Forelimb muscle (tissue), 1 donor: ENCODE results near the gene COL9A3. TPM values are rescaled to one million over a fixed set of nuclear protein-coding genes. Genes with fewer than 3 reads are reported as not detected.
A peak's percentile ranks its signal among the peaks of the same experiment; 100 is the strongest.

ENCODE experiments used
- DNase-seq: peaks from one replicate; pipeline ENCODE4 v3.0.0-alpha.2; 2013; ENCODE audit warnings: low read depth
- polyA plus RNA-seq: library from polyadenylated mRNA; unstranded; fragments of 120-200 nt; gene quantifications from one replicate; pipeline ENCODE4 v1.2.1, GENCODE V29; 2013; ENCODE audit not compliant: insufficient read length

COL9A3 gene
- polyA plus RNA-seq, 1 donor = 6.1 TPM

- no peak for DNase-seq
Measured at GRCh38 chr20:62778601-62779416, 38.0 kb upstream of the COL9A3 start.

DNA sequence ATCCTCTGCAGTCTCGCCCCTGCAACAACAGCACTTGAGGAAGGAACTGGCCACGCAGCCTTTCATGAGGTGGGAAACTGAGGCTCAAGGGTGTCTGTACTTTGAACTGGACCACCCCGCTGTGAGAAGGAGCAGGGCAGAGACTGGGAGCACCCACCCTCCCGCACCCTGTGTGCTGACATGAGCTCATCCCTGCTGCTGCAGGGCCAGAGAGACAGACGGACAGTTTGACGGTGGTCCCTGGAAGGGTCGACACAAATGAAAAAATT is 37.5 kb upstream of the COL9A3 start:
- no peak for DNase-seq

DNA sequence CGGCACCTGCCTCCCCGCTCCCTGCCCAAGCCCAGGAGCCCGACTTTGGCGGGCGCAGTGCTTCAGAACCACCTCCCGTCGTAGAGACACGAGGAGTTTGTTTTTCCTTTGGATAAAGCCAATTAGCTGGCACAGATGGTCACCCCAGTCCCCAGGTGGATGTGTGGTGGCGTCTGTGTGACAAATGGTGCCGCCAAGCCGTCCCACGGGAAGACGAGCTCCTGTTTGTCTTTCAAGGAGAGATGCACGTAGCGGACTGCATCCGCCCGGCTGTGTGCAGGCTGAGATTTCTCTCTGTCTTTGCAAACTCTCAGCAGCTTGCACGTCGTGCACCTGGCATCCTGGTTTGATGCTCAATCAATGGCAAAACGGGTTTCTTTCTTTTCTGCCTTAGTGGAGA is 36.6 kb upstream of the COL9A3 start:
- DNase-seq = no peak

DNA sequence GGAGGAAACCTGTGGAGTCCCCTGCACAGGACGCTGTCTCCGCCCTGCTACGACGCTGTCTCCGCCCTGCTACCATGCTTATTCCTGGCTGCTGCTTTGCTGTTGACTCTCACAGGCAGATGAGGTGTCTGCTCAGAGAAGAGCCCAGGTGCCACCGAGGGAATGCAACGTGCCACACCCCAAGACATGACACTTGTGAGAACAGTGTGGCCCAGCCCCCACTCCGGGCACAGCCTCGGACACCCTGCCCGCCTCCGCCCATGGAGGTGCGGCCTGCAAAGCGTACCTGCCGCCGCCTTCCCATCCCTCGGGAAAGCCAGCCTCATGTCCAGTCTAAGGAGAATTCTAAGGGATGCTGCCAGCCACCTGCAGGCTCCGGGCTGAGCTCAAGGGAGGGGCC is 36.2 kb upstream of the COL9A3 start:
- no peak for DNase-seq

DNA sequence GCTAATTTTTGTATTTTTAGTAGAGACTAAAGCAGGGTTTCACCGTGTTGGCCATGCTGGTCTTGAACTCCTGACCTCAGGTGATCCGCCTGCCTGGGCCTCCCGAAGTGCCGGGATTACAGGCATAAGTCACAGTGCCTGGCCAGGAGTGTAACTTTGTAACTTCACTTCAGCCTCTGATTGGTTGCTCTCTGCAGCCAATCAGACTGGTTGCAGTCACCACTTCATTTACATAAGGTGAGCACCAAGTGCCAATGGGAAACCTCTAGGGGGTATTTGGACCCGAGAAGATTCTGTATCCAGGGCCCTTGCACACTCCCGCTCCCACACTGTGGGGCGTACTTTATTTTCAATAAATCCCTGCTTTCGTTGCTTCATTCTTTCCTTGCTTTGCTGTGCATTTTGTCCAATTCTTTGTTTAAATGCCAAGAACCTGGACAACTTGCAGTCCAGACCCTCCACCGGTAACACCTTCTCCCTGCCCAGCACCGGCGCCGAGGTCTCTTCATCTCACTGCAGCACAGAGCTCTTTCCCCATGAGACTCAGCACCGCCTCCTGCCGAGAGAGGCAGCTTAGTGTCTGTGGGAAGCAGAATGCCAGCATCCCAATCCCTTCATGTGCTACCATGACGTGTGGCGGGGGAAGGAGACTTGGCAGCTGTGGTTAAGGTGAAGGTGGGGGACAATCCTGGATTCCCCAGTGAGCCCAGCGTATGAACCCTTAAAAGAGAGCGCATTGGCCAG is 34.5 kb upstream of the COL9A3 start:
- DNase-seq = no peak

DNA sequence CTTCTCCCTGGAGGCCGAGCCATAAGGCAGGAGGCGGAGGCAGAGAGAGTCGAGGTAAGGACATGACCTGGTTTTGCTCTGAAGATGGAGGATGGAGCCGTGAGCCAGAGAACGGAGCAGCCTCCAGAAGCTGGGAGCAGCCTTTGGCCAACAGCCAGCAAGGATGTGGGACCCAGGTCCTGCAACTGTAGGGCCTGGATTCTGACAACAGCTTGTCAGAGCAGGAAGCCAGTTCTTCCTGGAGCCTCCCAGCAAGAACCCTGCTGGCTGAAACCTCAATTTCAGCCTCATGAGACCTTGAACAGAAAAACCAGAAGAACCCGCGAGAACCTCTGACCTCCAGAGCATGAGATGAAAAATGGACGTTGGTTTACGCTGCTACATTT is 34.0 kb upstream of the COL9A3 start:
- no peak for DNase-seq

DNA sequence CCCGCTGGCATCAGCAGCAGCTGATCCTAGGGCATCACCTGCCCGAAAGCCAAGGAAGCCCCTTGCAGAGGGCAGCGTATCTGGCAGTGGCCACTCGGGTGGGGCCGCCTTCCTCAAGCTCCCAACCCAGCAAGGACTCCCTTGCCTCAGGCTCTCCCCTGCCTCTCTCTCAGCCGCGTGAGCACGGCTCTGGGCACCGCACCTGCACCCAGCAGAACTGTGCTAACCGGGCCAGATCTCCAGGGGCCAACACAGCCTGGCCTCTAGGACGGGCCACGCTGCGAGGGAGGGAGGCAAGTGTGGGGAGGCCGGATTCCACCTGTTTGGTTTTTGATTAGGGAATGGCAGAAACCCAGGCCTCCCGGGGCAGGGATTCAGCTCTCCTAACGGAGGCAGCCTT is 32.4 kb upstream of the COL9A3 start:
- DNase-seq = no peak

DNA sequence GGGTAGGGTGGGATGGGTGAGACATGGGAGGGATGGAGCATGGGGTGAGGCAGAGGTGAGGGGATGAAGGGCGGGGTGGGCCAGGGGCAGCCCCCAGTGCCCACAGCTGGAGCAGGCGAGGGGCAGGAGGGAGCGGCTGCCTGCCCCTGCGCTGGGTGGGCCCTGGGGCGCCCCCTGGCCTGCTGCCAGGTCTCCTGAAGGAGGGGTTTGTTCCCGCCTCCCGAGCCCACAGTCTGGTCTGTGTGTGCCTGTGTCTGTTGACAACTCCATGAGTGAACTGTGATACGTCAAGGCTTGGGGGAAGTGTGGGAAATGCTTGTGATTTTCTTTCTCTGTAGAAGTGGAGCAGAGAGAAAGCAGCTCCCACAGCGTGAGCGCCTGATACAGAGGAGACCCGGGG is 31.5 kb upstream of the COL9A3 start:
- no peak for DNase-seq

DNA sequence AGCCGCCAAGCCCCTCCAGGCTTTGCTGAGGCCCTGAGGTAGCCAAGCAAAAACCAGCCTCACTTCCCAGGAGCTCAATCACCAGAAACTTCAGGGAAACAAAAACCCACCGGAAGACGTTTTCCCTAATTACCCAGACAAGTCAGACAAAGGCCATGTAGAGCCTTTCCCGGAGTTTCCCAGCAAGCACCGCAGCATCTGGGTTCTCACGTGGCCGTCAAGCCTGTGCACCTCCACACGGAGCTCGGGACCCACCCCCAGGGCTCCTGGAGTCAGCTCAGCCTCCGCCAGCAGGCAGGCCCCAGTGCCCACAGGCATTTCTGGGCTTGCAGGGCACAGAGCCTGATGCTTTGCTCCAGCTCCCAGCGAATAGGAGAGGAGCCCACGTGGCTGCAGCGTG is 30.7 kb upstream of the COL9A3 start:
- no peak for DNase-seq

- no peak for DNase-seq
Measured at GRCh38 chr20:62787321-62787720, 29.5 kb upstream of the COL9A3 start.

- no peak for DNase-seq
Measured at GRCh38 chr20:62787866-62788265, 29.0 kb upstream of the COL9A3 start.

GRCh38 chr20:62788607-62789006 is 28.2 kb upstream of the COL9A3 start:
- DNase-seq = no peak

DNA sequence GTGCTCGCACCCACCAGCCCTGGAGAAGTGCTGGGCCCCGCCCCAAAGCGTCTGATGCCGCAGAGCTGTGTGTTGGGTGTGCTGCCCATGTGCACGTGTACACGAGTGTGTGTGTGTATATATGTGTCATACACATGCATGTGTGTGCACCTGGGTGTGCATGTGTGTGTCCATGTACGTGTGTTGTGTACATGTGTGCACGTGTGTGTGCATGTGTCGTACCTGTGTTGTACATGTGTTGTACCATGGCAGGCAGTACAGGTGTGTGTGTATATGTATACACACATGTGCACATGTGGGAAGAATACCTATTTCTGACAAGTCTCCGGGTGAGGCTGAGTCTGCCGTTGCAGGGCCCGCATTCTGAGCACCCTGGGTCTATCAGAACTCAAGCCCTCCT is 26.8 kb upstream of the COL9A3 start:
- DNase-seq = no peak

DNA sequence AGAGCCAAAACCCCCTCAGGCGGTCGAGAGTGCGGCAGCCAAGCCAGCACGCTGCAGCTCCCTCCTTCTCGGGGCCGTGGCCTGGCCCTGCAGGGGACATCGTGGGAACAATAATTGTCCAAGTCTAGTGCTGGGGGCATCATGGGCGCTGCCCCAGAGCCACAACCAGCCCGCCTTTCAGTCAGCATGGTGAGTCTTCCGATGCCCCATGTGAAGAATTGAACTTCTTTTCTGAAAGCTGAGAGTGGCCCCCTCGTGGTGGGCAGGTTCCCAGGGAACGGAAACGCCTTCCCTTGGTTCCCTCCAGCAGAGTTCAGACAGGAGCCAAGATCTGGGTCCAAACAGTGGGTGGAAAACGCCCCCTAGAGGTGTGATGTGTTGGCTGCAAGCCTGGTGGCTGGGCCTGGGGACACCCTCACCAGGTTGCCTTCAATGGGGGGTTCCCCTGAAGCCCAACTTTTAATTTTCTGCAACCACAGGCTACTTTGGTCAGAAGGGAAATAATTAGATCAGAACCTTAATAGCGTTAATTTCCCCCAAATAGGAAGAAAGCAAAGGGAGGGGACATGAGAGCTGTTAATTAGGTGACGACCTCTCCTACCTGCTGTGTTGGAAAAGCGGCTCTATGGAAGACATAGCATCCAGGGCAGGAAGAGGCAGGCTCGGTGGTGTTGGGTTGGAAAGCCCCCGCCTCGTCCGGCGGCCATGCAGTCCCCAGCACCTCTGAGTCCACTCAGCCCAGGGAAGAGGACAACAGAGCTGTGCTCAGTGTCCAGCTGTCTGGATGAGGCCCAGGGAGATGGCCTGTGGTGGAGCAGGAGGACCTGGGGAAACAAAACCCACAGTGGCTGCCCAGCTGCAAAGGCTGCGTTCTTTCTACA is 25.3 kb upstream of the COL9A3 start:
- DNase-seq = peak; percentile 71

- DNase-seq = no peak
Measured at GRCh38 chr20:62792182-62792939, 24.5 kb upstream of the COL9A3 start.

DNA sequence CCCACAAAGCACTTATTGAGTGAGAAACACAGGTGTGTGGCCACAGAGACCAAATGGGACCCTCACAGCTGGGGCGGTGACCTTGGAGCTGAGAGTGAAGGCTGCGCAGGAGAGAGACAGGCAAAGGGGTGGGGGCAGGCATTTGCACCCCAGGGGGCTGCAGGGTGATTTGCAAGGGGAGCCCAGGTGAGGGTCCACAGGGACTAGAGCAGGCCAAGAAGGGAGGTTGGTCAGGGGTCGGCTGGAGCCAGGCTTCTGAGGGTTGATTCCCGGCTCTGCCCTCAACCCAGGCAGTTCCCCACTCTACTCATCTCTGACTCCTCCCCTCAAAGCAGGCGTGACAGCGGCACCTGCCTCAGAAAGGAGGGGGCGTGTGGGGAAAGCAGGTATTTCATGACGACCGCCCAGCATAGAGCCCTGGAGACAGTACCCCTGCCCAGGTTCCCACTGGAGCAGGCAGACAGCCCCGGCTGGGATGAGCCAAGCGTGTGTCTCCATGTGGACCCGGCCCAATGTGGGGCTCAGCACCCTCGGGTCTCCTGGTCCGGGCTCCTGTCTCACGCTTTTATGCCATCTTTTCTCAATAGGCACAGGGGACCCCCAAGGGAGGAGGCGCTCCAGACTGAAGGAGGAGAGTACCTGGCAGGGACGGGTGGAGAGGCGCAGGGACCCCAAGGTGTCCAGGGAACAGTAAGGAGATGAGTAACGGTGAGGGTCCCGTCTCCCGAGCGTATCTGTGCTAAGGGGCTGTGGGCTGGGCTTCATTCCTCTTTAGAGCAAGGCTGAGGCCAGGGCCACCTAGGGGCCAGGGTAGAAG is 23.7 kb upstream of the COL9A3 start:
- no peak for DNase-seq

GRCh38 chr20:62793757-62794006 is 23.2 kb upstream of the COL9A3 start:
- no peak for DNase-seq

DNA sequence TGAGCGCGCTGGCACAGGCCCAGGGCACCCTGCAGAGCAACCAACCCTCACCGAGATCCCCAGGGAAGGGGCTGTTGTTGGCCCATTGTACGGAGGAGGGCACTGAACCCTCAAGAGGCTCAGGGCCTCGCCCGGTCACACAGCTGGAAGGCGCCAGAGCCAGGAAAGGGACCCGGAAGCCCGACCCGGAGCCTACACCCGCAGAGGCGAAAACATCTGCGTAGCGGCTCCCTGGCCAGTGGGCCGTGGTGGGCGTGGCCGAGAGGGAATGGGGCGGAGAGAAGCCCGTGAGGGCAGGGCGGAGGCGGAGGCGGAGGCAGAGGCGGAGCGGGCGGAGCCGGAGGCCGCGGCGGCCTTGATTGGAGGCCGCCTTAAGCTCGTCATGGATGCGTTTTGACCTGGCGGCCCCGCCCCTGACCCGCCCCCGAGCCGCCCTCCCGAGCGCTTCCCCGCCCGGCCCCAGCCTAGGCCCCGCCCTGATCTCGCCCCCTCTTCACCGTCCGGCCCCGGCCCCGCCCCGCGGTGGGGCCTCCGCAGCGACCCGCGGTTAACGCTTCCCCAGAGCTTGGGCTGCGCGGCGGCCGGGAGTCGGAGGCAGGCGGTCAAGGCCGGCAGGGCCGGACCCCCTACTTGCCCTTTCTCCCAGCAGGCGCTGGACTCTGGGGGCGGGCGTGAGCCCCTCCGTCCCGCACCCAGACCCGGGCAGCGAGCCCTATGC is 22.7 kb upstream of the COL9A3 start:
- DNase-seq = peak; percentile 87

- DNase-seq = no peak
Measured at GRCh38 chr20:62795023-62795761, 21.7 kb upstream of the COL9A3 start.
